Activated T-cell treated with anti-CD3 and anti-CD28 coated beads, Interleukin-2, amount 50 U/mL, for 72 hours (primary cell): ENCODE data around the gene BATF2. TPM values are rescaled to one million over a fixed set of nuclear protein-coding genes. Genes with fewer than 3 reads are reported as not detected.
A peak's percentile ranks its signal among the peaks of the same experiment; 100 is the strongest.

Experiments
- ATAC-seq, 2 donors: fragments of 150-1000 bp; cut with Tn5 transposase; replicated peaks in 1 of 2; 2 replicates each; pipeline ENCODE4 v1.10.0; 2021; ENCODE audit warnings: moderate library complexity in 2 of 2, mild to moderate bottlenecking in 1 of 2
- DNase-seq, 2 donors: peaks; one replicate each; pipeline ENCODE4 v3.0.0; 2021 to 2022; ENCODE audit warnings: mixed read lengths in 1 of 2
- H3K27ac Mint-ChIP-seq: one replicate; pipeline ENCODE4 v1.8.0; 2022; ENCODE audit warnings: mild to moderate bottlenecking, moderate library complexity, mixed read lengths
- H3K27me3 Mint-ChIP-seq: one replicate; pipeline ENCODE4 v1.8.0; 2022; ENCODE audit warnings: low read depth, mixed read lengths
- H3K36me3 Mint-ChIP-seq, 2 donors: one replicate each; pipeline ENCODE4 v1.8.0; 2022; ENCODE audit warnings: mixed read lengths in 2 of 2, mild to moderate bottlenecking in 1 of 2; ENCODE audit not compliant: insufficient read depth in 2 of 2
- H3K4me1 Mint-ChIP-seq: one replicate; pipeline ENCODE4 v1.8.0; 2022; ENCODE audit warnings: low read depth, mixed read lengths
- H3K4me3 Mint-ChIP-seq, 2 donors: one replicate each; pipeline ENCODE4 v1.8.0; 2022; ENCODE audit warnings: mild to moderate bottlenecking in 2 of 2, mixed read lengths in 2 of 2, moderate library complexity in 2 of 2
- H3K9me3 Mint-ChIP-seq, 2 donors: one replicate each; pipeline ENCODE4 v1.8.0; 2022; ENCODE audit warnings: mixed read lengths in 2 of 2
- total RNA-seq, 2 donors: library from RNA; stranded (reverse); gene quantifications; one replicate each; pipeline ENCODE4 v1.2.3, GENCODE V29; 2022

Gene BATF2
- total RNA-seq, 2 donors from 2014 or later: 0.31 to 0.39 TPM

GRCh38 chr11:64971421-64972233 lies 25.1 kb downstream of the BATF2 start, which contains the start of gene MAJIN:
MAJIN (minus strand) TSS chr11:64972108; CDS start chr11:64959405, 12,703 bp downstream.
- H3K9me3 Mint-ChIP-seq: peaks cover 2% of the 10 kb centered on the region in 2 donors
- no peaks in the 10 kb centered on the region for H3K36me3 Mint-ChIP-seq
- peak within 1 kb of the TSS; percentile 78 for H3K27ac Mint-ChIP-seq
- peaks cover 61% of the 10 kb centered on the region for H3K4me1 Mint-ChIP-seq
- peak within 1 kb of the TSS; percentile 76 to 81 for H3K4me3 Mint-ChIP-seq
- H3K27me3 Mint-ChIP-seq: no peaks in the 10 kb centered on the region
- DNase-seq (peak; percentile 90 to 93), ATAC-seq (peak; percentile 45 to 47)

- peak; percentile 80 to 81 for ATAC-seq
Observed at GRCh38 chr11:64970731-64971151, 26.0 kb downstream of the BATF2 start.

GRCh38 chr11:64969209-64969608 lies 27.6 kb downstream of the BATF2 start:
- ATAC-seq (peak in 1 of 2 donors; percentile 29), DNase-seq (no peak)
- Mint-ChIP-seq H3K36me3 (no peaks in the 10 kb centered on the region), H3K4me1 (peaks cover 73% of the 10 kb centered on the region), H3K27ac (peak overlapping the region; percentile 74), H3K4me3 (peak overlapping the region; percentile 28 to 42), H3K9me3 (peaks cover 2% of the 10 kb centered on the region in 2 donors), H3K27me3 (no peaks in the 10 kb centered on the region)

More at GRCh38 chr11:64970731-64971151, 26.0 kb downstream of the BATF2 start:
- Mint-ChIP-seq H3K4me3 (peak overlapping the region; percentile 76 to 81), H3K27ac (peak overlapping the region; percentile 78), H3K27me3 (no peaks in the 10 kb centered on the region), H3K9me3 (peaks cover 2% of the 10 kb centered on the region in 2 donors), H3K36me3 (no peaks in the 10 kb centered on the region), H3K4me1 (peaks cover 70% of the 10 kb centered on the region)
- peak; percentile 55 to 63 for DNase-seq

GRCh38 chr11:64967375-64967774 lies 29.4 kb downstream of the BATF2 start:
- Mint-ChIP-seq H3K9me3 (peaks cover 2% of the 10 kb centered on the region in 2 donors), H3K4me1 (peaks cover 66% of the 10 kb centered on the region), H3K36me3 (no peaks in the 10 kb centered on the region), H3K27me3 (no peaks in the 10 kb centered on the region), H3K27ac (peak overlapping the region; percentile 92), H3K4me3 (peak overlapping the region; percentile 38 to 55)
- ATAC-seq: peak; percentile 50 to 52
- peak; percentile 15 to 28 for DNase-seq

- no peak for ATAC-seq
- Mint-ChIP-seq H3K4me1 (peaks cover 33% of the 10 kb centered on the region), H3K4me3 (no peak overlapping the region), H3K36me3 (no peaks in the 10 kb centered on the region), H3K27me3 (peaks cover 8% of the 10 kb centered on the region), H3K27ac (no peak overlapping the region), H3K9me3 (no peaks in the 10 kb centered on the region)
- DNase-seq: no peak
Observed at GRCh38 chr11:64963072-64963631, 33.6 kb downstream of the BATF2 start.

- DNase-seq (no peak), ATAC-seq (no peak)
- H3K36me3 Mint-ChIP-seq: no peaks in the 10 kb centered on the region
- no peak overlapping the region for H3K27ac Mint-ChIP-seq
- H3K4me1 Mint-ChIP-seq: peaks cover 10% of the 10 kb centered on the region
- H3K9me3 Mint-ChIP-seq: no peaks in the 10 kb centered on the region
- no peak overlapping the region for H3K4me3 Mint-ChIP-seq
- H3K27me3 Mint-ChIP-seq: peaks cover 8% of the 10 kb centered on the region
Observed at GRCh38 chr11:64960719-64961118, 36.1 kb downstream of the BATF2 start.

GRCh38 chr11:64959498-64959897 lies 37.3 kb downstream of the BATF2 start:
- no peaks in the 10 kb centered on the region for H3K9me3 Mint-ChIP-seq
- H3K36me3 Mint-ChIP-seq: no peaks in the 10 kb centered on the region
- H3K4me3 Mint-ChIP-seq: no peak overlapping the region
- H3K27me3 Mint-ChIP-seq: peaks cover 8% of the 10 kb centered on the region
- no peak overlapping the region for H3K27ac Mint-ChIP-seq
- ATAC-seq (no peak), DNase-seq (no peak)
- no peaks in the 10 kb centered on the region for H3K4me1 Mint-ChIP-seq

- H3K27ac Mint-ChIP-seq: no peak overlapping the region
- H3K4me1 Mint-ChIP-seq: peaks cover 10% of the 10 kb centered on the region
- H3K27me3 Mint-ChIP-seq: peaks cover 14% of the 10 kb centered on the region
- H3K4me3 Mint-ChIP-seq: no peak overlapping the region
- no peaks in the 10 kb centered on the region for H3K9me3 Mint-ChIP-seq
- DNase-seq (no peak), ATAC-seq (no peak)
- H3K36me3 Mint-ChIP-seq: no peaks in the 10 kb centered on the region
Observed at GRCh38 chr11:64954201-64954600, 42.6 kb downstream of the BATF2 start.

GRCh38 chr11:64951529-64951928 lies 45.2 kb downstream of the BATF2 start:
- ATAC-seq (no peak), DNase-seq (no peak)
- H3K9me3 Mint-ChIP-seq: no peaks in the 10 kb centered on the region
- H3K4me3 Mint-ChIP-seq: no peak overlapping the region
- no peaks in the 10 kb centered on the region for H3K36me3 Mint-ChIP-seq
- peaks cover 13% of the 10 kb centered on the region for H3K27me3 Mint-ChIP-seq
- peaks cover 10% of the 10 kb centered on the region for H3K4me1 Mint-ChIP-seq
- no peak overlapping the region for H3K27ac Mint-ChIP-seq

GRCh38 chr11:64947208-64947814 lies 49.5 kb downstream of the BATF2 start:
- Mint-ChIP-seq H3K4me3 (no peak overlapping the region), H3K9me3 (no peaks in the 10 kb centered on the region), H3K27me3 (peaks cover 5% of the 10 kb centered on the region), H3K27ac (no peak overlapping the region), H3K36me3 (no peaks in the 10 kb centered on the region), H3K4me1 (no peaks in the 10 kb centered on the region)
- DNase-seq (no peak), ATAC-seq (no peak)

Other genes starting within 250 kb of the BATF2 start
- gene PYGM, start 237.0 kb downstream of the BATF2 start, total RNA-seq: 1 to 10 TPM; 4.0 to 4.5 TPM
- gene SF1, start 218.4 kb downstream of the BATF2 start, total RNA-seq: 100 to 1,000 TPM; 332 to 337 TPM
- gene MAP4K2, start 193.8 kb downstream of the BATF2 start, total RNA-seq: 10 to 100 TPM; 74.7 to 84.5 TPM
- 10 to 100 TPM; 33.8 to 36.3 TPM for gene MEN1, start 186.4 kb downstream of the BATF2 start, total RNA-seq
- gene CDC42BPG, start 152.3 kb downstream of the BATF2 start, total RNA-seq: 1 to 10 TPM; 1.1 to 1.5 TPM
- 100 to 1,000 TPM; 136 to 159 TPM for gene EHD1, start 118.3 kb downstream of the BATF2 start, total RNA-seq
- 10 to 100 TPM; 20.9 to 27.0 TPM for gene ATG2A, start 79.8 kb downstream of the BATF2 start, total RNA-seq
- gene PPP2R5B, start 72.3 kb downstream of the BATF2 start, total RNA-seq: 10 to 100 TPM; 15.0 to 24.0 TPM
- under 1 TPM; 0.58 to 0.81 TPM for gene GPHA2, start 61.1 kb downstream of the BATF2 start, total RNA-seq
- 1 to 10 TPM; 1.7 to 2.7 TPM for gene MAJIN, start 24.9 kb downstream of the BATF2 start, total RNA-seq
- gene ARL2, start 17.2 kb upstream of the BATF2 start, total RNA-seq: 100 to 1,000 TPM in 1 of 2 donors, 10 to 100 TPM in 1; 96.0 to 101 TPM
- 10 to 100 TPM; 31.5 to 38.7 TPM for gene SNX15, start 30.5 kb upstream of the BATF2 start, total RNA-seq
- 10 to 100 TPM; 18.1 to 21.6 TPM for gene SAC3D1, start 44.2 kb upstream of the BATF2 start, total RNA-seq
- 10 to 100 TPM; 25.0 to 31.6 TPM for gene NAALADL1, start 61.6 kb upstream of the BATF2 start, total RNA-seq
- gene CDCA5, start 87.1 kb upstream of the BATF2 start, total RNA-seq: 100 to 1,000 TPM; 139 to 174 TPM
- gene ZFPL1, start 87.3 kb upstream of the BATF2 start, total RNA-seq: 10 to 100 TPM; 44.2 to 46.5 TPM
- gene VPS51, start 99.2 kb upstream of the BATF2 start, total RNA-seq: 100 to 1,000 TPM; 118 to 119 TPM
- 10 to 100 TPM; 22.8 to 26.8 TPM for gene TM7SF2, start 114.9 kb upstream of the BATF2 start, total RNA-seq
- 10 to 100 TPM in 1 of 2 donors, 1 to 10 TPM in 1; 9.9 to 10.4 TPM for gene ZNHIT2, start 120.7 kb upstream of the BATF2 start, total RNA-seq
- gene FAU, start 125.2 kb upstream of the BATF2 start, total RNA-seq: 1,000 to 10,000 TPM; 1,144 to 1,164 TPM
- gene MRPL49, start 125.3 kb upstream of the BATF2 start, total RNA-seq: 10 to 100 TPM; 73.6 to 89.8 TPM
- gene SYVN1, start 137.5 kb upstream of the BATF2 start, total RNA-seq: 10 to 100 TPM; 45.8 to 53.1 TPM
- gene SPDYC, start 173.3 kb upstream of the BATF2 start, total RNA-seq: not detected
- gene CAPN1, start 185.0 kb upstream of the BATF2 start, total RNA-seq: 100 to 1,000 TPM in 1 of 2 donors, 10 to 100 TPM in 1; 99.1 to 114 TPM